ENCODE measurements around the gene MRPL20.

MRPL20 gene

DNA sequence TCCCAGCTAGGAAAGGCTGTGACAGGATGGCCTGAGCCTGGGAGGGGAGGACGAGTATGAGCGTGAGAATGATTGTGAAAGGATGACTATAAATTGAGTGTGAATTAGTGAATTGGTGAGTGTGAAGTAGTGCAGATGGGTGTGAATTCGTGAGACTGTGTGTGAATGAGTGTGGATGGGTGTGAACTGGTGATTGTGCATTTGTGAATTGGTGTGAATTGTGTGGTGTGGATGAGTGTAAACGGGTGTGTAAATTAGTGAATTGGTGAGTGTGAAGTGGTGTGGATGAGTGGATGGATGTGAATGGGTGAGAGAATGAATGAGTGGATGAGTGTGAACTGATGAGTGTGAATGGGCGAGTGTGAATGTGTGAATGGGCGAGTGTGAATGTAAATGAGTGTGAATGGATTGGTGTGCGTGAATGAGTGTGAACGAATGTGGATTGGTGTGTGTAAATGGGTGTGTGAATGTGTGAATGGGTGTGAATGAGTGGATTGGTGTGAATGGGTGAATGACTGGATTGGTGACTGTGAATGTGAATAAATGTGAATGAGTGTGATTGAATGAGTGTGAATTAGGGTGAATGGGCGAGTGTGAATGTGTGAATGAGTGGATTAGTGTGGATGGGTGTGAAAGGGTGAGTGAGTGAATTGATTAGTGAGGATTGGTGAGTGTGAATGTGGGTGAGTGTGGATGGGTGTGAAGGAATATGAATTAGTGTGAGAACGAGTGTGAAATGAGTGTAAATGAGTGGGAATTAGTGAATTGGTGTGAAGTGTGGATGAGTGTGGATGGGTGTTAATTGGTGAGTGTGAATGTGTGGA, 41.0 kb downstream of the MRPL20 start:
- Histone ChIP-seq H3K27me3 (ENCODE audit: control insufficient read depth, insufficient read depth, low read length) (no peaks in the 10 kb centered on the region), H3K27ac (ENCODE audit: low read depth, low read length) (no peak overlapping the region), H3K9me3 (ENCODE audit: control insufficient read depth, insufficient read depth, low read length) (peaks cover 18% of the 10 kb centered on the region), H3K4me3 (ENCODE audit: low read depth, low read length) (no peak overlapping the region), H3K36me3 (ENCODE audit: control insufficient read depth, insufficient read depth, low read length) (no peaks in the 10 kb centered on the region), H3K4me1 (ENCODE audit: control insufficient read depth, insufficient read depth, low read length) (no peaks in the 10 kb centered on the region), H3K9ac (ENCODE audit: low read depth, low read length) (no peak overlapping the region)

DNA sequence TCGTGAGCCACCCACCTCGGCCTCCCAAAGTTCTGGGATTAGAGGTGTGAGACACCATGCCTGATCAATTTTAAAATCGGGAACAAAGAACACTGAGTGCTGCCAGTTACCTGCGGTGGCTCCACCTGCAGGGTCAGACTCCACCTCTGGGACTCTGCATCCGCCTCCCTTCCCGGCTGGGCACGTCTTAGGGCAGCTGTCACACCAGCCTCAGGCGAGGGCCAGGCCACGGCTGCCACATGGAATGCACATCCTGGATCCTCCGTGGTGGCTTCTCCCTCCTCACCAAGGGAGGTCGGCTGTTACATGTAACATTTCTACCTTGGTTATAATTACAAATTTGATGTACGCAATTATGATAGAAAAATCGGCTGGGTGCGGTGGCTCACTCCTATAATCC, 42.8 kb downstream of the MRPL20 start:
- H3K4me1 ChIP-seq (ENCODE audit: control insufficient read depth, insufficient read depth, low read length), result peaks cover 4% of the 10 kb centered on the region; the same call in 1 of the 2 replicates
- H3K27me3 ChIP-seq (ENCODE audit: control insufficient read depth, insufficient read depth, low read length), result no peaks in the 10 kb centered on the region
- no peak overlapping the region for H3K9ac ChIP-seq (ENCODE audit: low read depth, low read length)
- peaks cover 18% of the 10 kb centered on the region for H3K9me3 ChIP-seq (ENCODE audit: control insufficient read depth, insufficient read depth, low read length)
- H3K36me3 ChIP-seq (ENCODE audit: control insufficient read depth, insufficient read depth, low read length), result no peaks in the 10 kb centered on the region
- no peak overlapping the region for H3K4me3 ChIP-seq (ENCODE audit: low read depth, low read length)
- no peak overlapping the region for H3K27ac ChIP-seq (ENCODE audit: low read depth, low read length)

DNA sequence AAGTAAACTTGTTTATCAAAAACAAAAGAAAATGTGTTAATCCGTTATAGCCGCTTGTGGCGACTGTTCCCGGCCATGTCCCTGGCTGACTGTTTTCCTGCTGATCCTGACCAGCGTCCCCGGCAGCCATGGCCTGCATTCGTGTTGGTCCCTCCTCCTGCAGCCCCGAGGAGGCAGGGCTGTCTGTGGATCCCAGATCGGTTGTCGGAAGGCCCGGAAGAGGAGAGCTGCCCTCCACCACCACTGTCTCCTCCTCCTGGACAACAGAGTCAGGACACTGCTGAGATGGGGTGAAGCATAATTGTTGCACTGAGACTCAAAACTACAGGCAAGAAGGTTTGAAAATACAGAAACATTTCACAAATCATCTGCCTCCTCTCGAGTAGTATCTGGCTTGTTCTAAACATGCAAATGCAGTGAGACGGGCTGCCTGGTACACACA, 45.1 kb downstream of the MRPL20 start:
- peak overlapping the region; percentile 38 for H3K27ac ChIP-seq (ENCODE audit: low read depth, low read length)
- H3K9ac ChIP-seq (ENCODE audit: low read depth, low read length), result no peak overlapping the region
- no peak overlapping the region for H3K4me3 ChIP-seq (ENCODE audit: low read depth, low read length)
- H3K27me3 ChIP-seq (ENCODE audit: control insufficient read depth, insufficient read depth, low read length), result no peaks in the 10 kb centered on the region
- peaks cover 19% of the 10 kb centered on the region for H3K4me1 ChIP-seq (ENCODE audit: control insufficient read depth, insufficient read depth, low read length)
- H3K36me3 ChIP-seq (ENCODE audit: control insufficient read depth, insufficient read depth, low read length), result no peaks in the 10 kb centered on the region
- H3K9me3 ChIP-seq (ENCODE audit: control insufficient read depth, insufficient read depth, low read length), result peaks cover 13% of the 10 kb centered on the region; the same call in 1 of the 2 replicates

DNA sequence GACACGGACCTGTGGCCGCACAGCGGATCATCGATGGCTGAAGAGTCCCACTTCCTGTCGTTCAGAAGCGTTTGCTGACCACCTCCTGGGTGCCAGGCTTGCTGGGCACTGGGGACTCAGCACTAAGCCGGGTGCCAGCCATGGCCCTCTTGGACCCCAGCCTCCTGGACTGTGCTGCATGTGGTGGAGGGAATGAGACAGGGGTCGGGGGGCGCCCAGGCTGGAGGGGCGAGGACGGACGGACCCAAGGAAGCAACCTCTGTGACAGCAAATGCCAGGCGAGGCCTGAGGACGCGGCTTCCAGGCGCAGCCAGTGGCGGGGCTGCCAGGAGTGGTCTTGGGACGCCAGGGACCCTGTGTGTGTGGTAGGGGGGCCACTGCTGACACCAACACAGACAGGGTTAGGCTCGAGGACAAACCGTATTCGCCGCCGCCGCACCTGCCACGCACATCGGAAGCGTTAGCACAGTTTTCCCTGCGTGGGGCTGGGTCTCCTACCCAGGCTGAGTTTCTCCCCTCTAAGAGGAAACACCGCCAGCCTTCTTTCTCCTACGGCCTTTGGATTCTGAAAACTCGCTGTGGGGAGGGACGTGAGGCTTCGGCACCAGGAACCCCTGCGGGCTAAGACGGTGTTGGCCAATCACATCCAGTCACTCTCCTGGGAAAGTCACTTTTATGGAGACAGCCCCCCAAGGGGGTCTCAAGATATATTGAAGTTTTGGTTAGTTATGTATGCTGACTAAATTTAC, 45.7 kb downstream of the MRPL20 start:
- Histone ChIP-seq H3K4me3 (ENCODE audit: low read depth, low read length) (no peak overlapping the region), H3K36me3 (ENCODE audit: control insufficient read depth, insufficient read depth, low read length) (no peaks in the 10 kb centered on the region), H3K27me3 (ENCODE audit: control insufficient read depth, insufficient read depth, low read length) (no peaks in the 10 kb centered on the region), H3K9ac (ENCODE audit: low read depth, low read length) (no peak overlapping the region), H3K4me1 (ENCODE audit: control insufficient read depth, insufficient read depth, low read length) (peaks cover 19% of the 10 kb centered on the region), H3K9me3 (ENCODE audit: control insufficient read depth, insufficient read depth, low read length) (peaks cover 7% of the 10 kb centered on the region; the same call in 1 of the 2 replicates), H3K27ac (ENCODE audit: low read depth, low read length) (peak overlapping the region; percentile 38)

DNA sequence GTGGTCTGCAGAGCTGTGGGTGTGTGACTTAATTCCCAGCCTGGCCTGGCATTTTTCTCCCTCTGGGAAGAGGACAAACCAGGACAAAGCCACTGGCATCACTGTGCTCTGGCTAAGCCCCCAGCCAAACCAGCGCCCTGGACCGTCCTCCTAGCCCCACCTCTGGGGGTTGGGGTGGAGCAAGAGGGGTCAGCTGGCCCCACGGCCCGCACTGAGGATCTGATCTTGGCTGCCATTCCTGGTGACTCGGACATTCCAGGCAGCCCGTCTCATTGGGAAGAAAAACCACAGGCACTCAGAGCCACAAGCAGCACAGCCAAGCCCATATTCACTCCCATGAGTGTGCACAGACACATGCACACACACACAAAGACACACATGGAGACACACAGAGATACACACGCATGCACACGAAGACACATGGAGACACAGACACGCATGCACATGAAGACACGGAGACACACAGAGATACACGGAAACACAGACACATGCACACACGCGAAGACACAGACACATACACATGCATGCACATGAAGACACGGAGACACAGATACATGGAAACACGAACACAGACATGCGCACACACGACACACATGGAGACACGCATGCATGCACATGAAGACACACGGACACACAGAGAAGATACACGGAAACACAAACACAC, 46.5 kb downstream of the MRPL20 start:
- Histone ChIP-seq H3K4me1 (ENCODE audit: control insufficient read depth, insufficient read depth, low read length) (peaks cover 19% of the 10 kb centered on the region), H3K4me3 (ENCODE audit: low read depth, low read length) (no peak overlapping the region), H3K36me3 (ENCODE audit: control insufficient read depth, insufficient read depth, low read length) (no peaks in the 10 kb centered on the region), H3K27ac (ENCODE audit: low read depth, low read length) (peak overlapping the region; percentile 29), H3K27me3 (ENCODE audit: control insufficient read depth, insufficient read depth, low read length) (no peaks in the 10 kb centered on the region), H3K9me3 (ENCODE audit: control insufficient read depth, insufficient read depth, low read length) (no peaks in the 10 kb centered on the region), H3K9ac (ENCODE audit: low read depth, low read length) (no peak overlapping the region)

DNA sequence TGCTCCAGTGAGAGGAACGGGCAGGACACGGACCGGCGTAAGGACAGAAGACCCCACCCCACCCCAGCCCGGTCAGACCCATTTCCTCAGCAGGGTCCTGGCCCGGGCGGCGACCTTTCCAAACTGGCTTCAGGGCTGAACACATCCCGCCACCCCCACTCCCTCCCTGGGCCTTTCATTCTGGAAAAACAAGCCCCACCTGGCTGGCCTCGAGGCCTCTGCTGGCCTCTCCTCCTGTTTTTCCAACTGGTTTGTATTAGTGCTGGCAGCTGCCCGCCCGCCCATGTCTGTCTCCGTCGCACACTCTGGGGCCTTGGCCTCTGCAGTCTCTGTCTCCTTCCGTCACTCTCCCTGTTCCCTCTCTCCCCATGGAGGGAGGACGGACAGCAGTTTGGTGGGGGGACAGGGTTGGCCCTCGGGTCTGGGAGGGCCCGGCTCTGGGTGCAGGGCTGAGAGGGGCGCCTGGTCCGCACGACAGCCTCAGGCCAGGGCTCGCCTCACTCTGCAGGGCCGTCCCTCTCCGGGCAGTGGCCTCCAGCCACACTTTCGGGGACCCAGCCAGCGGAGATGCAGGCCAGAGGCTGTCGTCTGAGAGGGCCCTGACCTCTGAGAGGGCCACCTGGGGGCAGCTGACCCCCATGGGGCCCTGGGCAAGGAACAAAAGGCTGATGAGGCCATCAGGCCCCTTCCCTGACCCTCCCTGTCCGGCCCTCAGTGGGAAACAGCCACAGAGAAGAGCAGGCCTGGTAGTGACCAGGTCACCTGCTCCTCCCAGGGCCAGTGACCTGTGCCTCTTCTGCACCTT, 47.2 kb downstream of the MRPL20 start:
- H3K9ac ChIP-seq (ENCODE audit: low read depth, low read length), result no peak overlapping the region
- H3K27ac ChIP-seq (ENCODE audit: low read depth, low read length), result peak overlapping the region; percentile 59
- H3K4me3 ChIP-seq (ENCODE audit: low read depth, low read length), result no peak overlapping the region
- H3K27me3 ChIP-seq (ENCODE audit: control insufficient read depth, insufficient read depth, low read length), result peaks cover 6% of the 10 kb centered on the region
- peaks cover 19% of the 10 kb centered on the region for H3K4me1 ChIP-seq (ENCODE audit: control insufficient read depth, insufficient read depth, low read length)
- H3K9me3 ChIP-seq (ENCODE audit: control insufficient read depth, insufficient read depth, low read length), result no peaks in the 10 kb centered on the region
- no peaks in the 10 kb centered on the region for H3K36me3 ChIP-seq (ENCODE audit: control insufficient read depth, insufficient read depth, low read length)

DNA sequence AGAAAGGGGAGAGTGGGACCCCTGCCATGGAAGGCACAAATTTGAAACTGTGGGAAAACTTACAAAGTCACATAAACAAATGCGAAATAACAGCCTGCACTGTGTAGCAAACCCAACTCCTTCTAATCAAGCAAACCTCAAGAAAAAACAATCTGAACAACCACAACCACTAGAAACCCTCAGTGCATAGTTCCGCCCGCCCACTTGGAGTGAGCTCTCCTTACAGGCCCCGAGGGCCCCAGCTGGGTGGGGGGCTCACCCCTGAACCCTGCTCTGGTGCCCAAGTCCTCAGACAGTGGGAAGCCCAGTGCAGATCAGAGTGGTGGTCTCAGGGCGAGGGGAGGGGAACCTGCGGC, 47.8 kb downstream of the MRPL20 start:
- Histone ChIP-seq H3K27me3 (ENCODE audit: control insufficient read depth, insufficient read depth, low read length) (peaks cover 12% of the 10 kb centered on the region), H3K9me3 (ENCODE audit: control insufficient read depth, insufficient read depth, low read length) (no peaks in the 10 kb centered on the region), H3K4me3 (ENCODE audit: low read depth, low read length) (no peak overlapping the region), H3K27ac (ENCODE audit: low read depth, low read length) (peak overlapping the region; percentile 59), H3K9ac (ENCODE audit: low read depth, low read length) (no peak overlapping the region), H3K4me1 (ENCODE audit: control insufficient read depth, insufficient read depth, low read length) (peaks cover 19% of the 10 kb centered on the region), H3K36me3 (ENCODE audit: control insufficient read depth, insufficient read depth, low read length) (no peaks in the 10 kb centered on the region)

DNA sequence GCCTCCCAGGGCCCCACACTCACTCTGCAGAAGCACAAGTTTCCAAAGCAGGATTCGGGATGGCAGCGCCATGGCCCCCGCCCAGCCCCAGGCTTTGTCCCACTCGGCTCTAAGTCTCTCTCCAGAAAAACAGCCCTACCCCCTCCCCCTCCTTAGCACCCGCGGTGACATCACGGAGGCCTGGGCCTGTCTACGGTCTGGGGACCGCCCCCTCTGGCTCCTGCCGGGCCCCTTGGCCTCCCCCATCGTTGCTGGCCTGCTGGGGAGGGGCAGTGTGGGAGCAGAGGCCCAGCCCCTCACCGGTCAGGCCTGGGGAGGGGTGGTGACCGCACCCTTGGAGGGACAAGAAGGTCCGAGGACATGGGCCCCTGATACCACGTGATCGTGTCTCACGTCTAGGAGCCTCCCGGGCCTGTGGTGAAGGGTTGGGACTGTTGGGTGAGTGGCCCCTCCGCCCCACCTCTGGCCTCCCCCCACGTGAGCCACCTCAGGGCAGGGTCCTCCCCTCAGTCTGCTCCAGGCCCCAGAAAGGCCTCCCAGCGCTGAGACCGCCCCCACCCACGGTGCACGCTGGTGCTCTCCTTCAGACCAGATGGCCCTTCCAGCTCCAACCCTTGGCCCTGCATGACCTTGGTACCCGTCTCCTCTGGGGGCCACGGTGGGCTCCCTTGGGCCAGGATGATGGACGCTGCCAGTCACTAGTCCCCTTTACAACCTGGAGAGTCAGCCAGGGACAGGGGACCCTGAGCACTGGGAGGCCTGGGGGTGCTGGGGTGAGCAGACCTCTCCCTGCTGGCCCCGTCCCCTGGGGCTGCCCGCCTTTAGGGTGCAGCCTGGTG, 48.4 kb downstream of the MRPL20 start, which contains the start of gene MXRA8:
MXRA8 (minus strand) TSS at position 123 of the 839 bp plus-strand sequence; CDS start at position 72, 51 bp downstream.
- peaks cover 16% of the 10 kb centered on the region for H3K27me3 ChIP-seq (ENCODE audit: control insufficient read depth, insufficient read depth, low read length)
- H3K9me3 ChIP-seq (ENCODE audit: control insufficient read depth, insufficient read depth, low read length), result no peaks in the 10 kb centered on the region
- H3K36me3 ChIP-seq (ENCODE audit: control insufficient read depth, insufficient read depth, low read length), result no peaks in the 10 kb centered on the region
- no peak within 1 kb of the TSS for H3K9ac ChIP-seq (ENCODE audit: low read depth, low read length)
- peak within 1 kb of the TSS; percentile 5; the same call in 1 of the 2 replicates for H3K4me3 ChIP-seq (ENCODE audit: low read depth, low read length)
- H3K27ac ChIP-seq (ENCODE audit: low read depth, low read length), result peak within 1 kb of the TSS; percentile 59
- peaks cover 19% of the 10 kb centered on the region for H3K4me1 ChIP-seq (ENCODE audit: control insufficient read depth, insufficient read depth, low read length)

DNA sequence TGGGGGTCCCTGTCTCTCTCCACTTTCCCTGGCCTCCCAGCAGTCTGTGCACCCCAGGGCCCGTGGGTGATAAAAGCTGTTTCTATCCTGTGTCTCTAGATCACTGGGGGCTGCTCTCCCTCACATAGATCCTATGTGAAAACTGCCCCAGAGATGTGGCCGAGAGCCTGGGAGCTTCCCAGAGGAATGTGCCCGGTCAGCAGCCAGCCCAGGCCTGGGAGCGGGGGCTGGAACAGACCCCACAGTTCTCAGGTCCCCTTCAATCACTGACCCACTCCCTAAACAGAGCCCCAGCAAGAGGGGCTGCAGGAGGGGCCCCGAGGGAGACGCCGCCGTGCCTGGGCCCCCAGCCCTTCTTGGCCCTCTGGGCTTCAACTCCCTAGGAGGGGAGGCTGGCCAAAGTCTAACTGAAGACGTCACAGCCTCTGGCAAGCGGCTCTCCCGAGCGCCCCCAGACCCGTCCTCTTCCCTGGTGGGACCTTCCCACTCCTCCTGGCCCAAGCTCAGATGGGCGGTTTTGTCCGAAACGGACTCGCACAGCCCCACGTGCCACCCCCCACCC, 49.1 kb downstream of the MRPL20 start:
- Histone ChIP-seq H3K9me3 (ENCODE audit: control insufficient read depth, insufficient read depth, low read length) (no peaks in the 10 kb centered on the region), H3K27ac (ENCODE audit: low read depth, low read length) (peak overlapping the region; percentile 59), H3K36me3 (ENCODE audit: control insufficient read depth, insufficient read depth, low read length) (no peaks in the 10 kb centered on the region), H3K27me3 (ENCODE audit: control insufficient read depth, insufficient read depth, low read length) (peaks cover 16% of the 10 kb centered on the region), H3K4me3 (ENCODE audit: low read depth, low read length) (peak overlapping the region; percentile 5; the same call in 1 of the 2 replicates), H3K4me1 (ENCODE audit: control insufficient read depth, insufficient read depth, low read length) (peaks cover 26% of the 10 kb centered on the region), H3K9ac (ENCODE audit: low read depth, low read length) (no peak overlapping the region)
